ENCODE results near the gene NHS.

NHS gene

DNA sequence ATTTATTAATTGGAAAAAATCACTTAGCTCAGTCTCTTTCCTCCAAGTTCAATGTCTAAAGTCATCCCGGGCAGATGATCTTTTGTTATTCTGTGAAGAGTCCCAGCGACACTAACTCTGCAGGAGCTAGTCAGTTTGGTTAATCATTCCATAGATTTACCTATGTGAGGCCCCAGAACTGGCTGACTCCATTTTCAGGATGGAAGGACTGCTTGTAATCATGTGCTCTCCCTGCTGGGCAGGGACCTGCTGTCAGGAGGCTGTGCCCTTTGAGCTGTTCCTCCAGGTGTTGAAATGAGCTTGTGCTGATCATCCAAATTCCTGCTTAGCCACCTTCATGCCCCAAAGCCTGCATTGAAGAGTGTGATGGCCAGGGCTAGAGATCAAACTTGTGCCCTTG lies 169.8 kb downstream of the NHS start:
- H3F3A ChIP-seq (ENCODE audit: insufficient read depth, low read length), result no peaks in the 10 kb centered on the region
- no peaks in the 10 kb centered on the region for H4K20me1 ChIP-seq (ENCODE audit: insufficient read depth, low read length)
- H3K4me2 ChIP-seq (ENCODE audit: low read length), result no peak overlapping the region
- TF ChIP-seq EZH2 (IDR thresholded peaks at IDR 0.05; ENCODE audit: borderline replicate concordance, low read length) (no peak), CTCF (IDR thresholded peaks at IDR 0.05; ENCODE audit: low read length) (no peak)
- H3K79me2 ChIP-seq (ENCODE audit: insufficient read depth, low read length), result no peaks in the 10 kb centered on the region
- H3K27ac ChIP-seq (ENCODE audit: low read depth, low read length, poor library complexity, severe bottlenecking), result no peak overlapping the region
- no peaks in the 10 kb centered on the region for H3K4me1 ChIP-seq (ENCODE audit: insufficient read depth, low read length, severe bottlenecking)
- no peaks in the 10 kb centered on the region for H3K36me3 ChIP-seq (ENCODE audit: insufficient read depth, low read length)
- H2AFZ ChIP-seq (ENCODE audit: low read length), result no peak overlapping the region
- no peaks in the 10 kb centered on the region for H3K9me2 ChIP-seq (ENCODE audit: low read depth, low read length)
- H3K27me3 ChIP-seq (ENCODE audit: insufficient read depth, low read length), result no peaks in the 10 kb centered on the region
- no peak overlapping the region for H3K9ac ChIP-seq (ENCODE audit: low read length)
- no peaks in the 10 kb centered on the region for H3K9me3 ChIP-seq (ENCODE audit: low read length)
- no peak overlapping the region for H3K4me3 ChIP-seq (ENCODE audit: low read depth, low read length, poor library complexity, severe bottlenecking)

DNA sequence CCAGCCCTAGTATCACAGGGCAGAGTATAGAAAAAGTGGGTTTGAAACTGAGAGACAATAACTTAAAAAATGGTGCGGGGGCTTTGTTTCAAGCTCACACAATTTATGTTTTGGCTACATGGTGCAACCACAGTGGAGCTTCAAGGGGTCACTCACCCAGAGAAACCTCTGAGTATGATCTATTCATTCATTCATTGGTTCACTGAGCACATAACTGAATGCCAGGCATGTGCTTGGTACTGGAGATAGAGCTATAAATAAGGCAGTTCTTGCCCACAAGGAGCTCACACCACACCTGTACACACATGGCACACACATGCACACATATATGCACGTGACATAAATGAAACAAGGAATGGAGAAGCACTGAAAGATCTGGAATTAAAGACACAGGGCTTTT lies 171.4 kb downstream of the NHS start:
- Histone ChIP-seq H2AFZ (ENCODE audit: low read length) (no peak overlapping the region), H3K4me3 (ENCODE audit: low read depth, low read length, poor library complexity, severe bottlenecking) (no peak overlapping the region), H3K27ac (ENCODE audit: low read depth, low read length, poor library complexity, severe bottlenecking) (no peak overlapping the region), H3K79me2 (ENCODE audit: insufficient read depth, low read length) (no peaks in the 10 kb centered on the region), H3K27me3 (ENCODE audit: insufficient read depth, low read length) (no peaks in the 10 kb centered on the region), H3K9ac (ENCODE audit: low read length) (no peak overlapping the region), H3K9me2 (ENCODE audit: low read depth, low read length) (no peaks in the 10 kb centered on the region), H4K20me1 (ENCODE audit: insufficient read depth, low read length) (no peaks in the 10 kb centered on the region), H3F3A (ENCODE audit: insufficient read depth, low read length) (no peaks in the 10 kb centered on the region), H3K36me3 (ENCODE audit: insufficient read depth, low read length) (no peaks in the 10 kb centered on the region), H3K9me3 (ENCODE audit: low read length) (no peaks in the 10 kb centered on the region), H3K4me1 (ENCODE audit: insufficient read depth, low read length, severe bottlenecking) (no peaks in the 10 kb centered on the region), H3K4me2 (ENCODE audit: low read length) (no peak overlapping the region)
- no peak for TF ChIP-seq CTCF (IDR thresholded peaks at IDR 0.05; ENCODE audit: low read length)
- TF ChIP-seq EZH2 (IDR thresholded peaks at IDR 0.05; ENCODE audit: borderline replicate concordance, low read length), result no peak

DNA sequence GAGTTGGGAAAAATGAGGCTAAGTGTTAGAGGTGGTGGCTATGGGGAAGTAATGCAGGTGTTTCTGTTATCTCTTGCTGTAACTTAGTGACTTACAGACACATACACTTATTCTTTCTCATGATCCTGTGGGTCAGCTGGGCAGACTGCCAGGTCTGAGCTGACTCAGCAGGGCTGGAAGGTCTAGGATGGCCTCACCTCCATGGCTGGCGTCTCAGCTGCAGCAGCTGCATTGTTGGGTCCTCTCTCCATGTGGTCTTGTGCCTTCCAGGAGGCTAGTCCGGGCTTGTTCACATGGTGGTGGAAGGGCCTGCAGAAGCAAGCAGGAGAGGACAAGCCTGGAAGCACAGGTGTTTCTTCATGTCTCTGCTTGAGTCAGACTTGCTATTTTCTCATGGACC lies 172.7 kb downstream of the NHS start:
- Histone ChIP-seq H3K9ac (ENCODE audit: low read length) (no peak overlapping the region), H3K9me2 (ENCODE audit: low read depth, low read length) (no peaks in the 10 kb centered on the region), H3F3A (ENCODE audit: insufficient read depth, low read length) (no peaks in the 10 kb centered on the region), H4K20me1 (ENCODE audit: insufficient read depth, low read length) (no peaks in the 10 kb centered on the region), H3K79me2 (ENCODE audit: insufficient read depth, low read length) (no peaks in the 10 kb centered on the region), H2AFZ (ENCODE audit: low read length) (no peak overlapping the region), H3K9me3 (ENCODE audit: low read length) (no peaks in the 10 kb centered on the region), H3K4me1 (ENCODE audit: insufficient read depth, low read length, severe bottlenecking) (no peaks in the 10 kb centered on the region), H3K4me2 (ENCODE audit: low read length) (no peak overlapping the region), H3K4me3 (ENCODE audit: low read depth, low read length, poor library complexity, severe bottlenecking) (no peak overlapping the region), H3K27ac (ENCODE audit: low read depth, low read length, poor library complexity, severe bottlenecking) (no peak overlapping the region), H3K36me3 (ENCODE audit: insufficient read depth, low read length) (no peaks in the 10 kb centered on the region), H3K27me3 (ENCODE audit: insufficient read depth, low read length) (no peaks in the 10 kb centered on the region)
- TF ChIP-seq EZH2 (IDR thresholded peaks at IDR 0.05; ENCODE audit: borderline replicate concordance, low read length) (no peak), CTCF (IDR thresholded peaks at IDR 0.05; ENCODE audit: low read length) (no peak)

All from OCI-LY1 (cell line).